Measurements from ENCODE around the gene FRMPD3. TPM values are rescaled to one million over a fixed set of nuclear protein-coding genes. Genes with fewer than 3 reads are reported as not detected.

FRMPD3 gene
- total RNA-seq, 4 donors from 2014 or later, result 0.14 to 1.5 TPM; not detected in 2

DNA sequence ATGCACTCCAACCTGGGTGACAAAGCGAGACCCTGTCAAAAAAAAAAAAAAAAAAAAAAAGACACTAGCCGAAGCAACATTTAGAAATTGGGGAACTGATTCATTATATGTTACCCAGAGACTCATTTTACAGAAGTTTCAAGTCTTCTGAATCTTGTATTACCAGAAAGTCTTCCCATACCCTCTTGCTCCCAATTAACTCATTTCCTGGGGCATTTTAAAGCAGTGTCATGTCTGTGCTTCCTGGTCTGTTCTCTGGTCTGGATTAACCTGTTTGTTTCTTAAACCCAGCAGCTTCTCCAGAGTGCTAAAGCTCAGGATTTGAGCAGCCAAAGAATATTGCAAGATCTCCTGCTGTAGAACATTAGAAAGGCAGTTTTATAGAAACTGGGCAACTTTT is 43.7 kb downstream of the FRMPD3 start:
- Histone ChIP-seq H3K27ac (no peak overlapping the region), H3K4me1 (no peaks in the 10 kb centered on the region), H3K36me3 (no peaks in the 10 kb centered on the region), H3K27me3 (no peaks in the 10 kb centered on the region), H3K9me3 (no peaks in the 10 kb centered on the region), H3K4me3 (no peak overlapping the region)
- no peak for TF ChIP-seq POLR2A (IDR thresholded peaks at IDR 0.05)
- TF ChIP-seq, protein P1, sequence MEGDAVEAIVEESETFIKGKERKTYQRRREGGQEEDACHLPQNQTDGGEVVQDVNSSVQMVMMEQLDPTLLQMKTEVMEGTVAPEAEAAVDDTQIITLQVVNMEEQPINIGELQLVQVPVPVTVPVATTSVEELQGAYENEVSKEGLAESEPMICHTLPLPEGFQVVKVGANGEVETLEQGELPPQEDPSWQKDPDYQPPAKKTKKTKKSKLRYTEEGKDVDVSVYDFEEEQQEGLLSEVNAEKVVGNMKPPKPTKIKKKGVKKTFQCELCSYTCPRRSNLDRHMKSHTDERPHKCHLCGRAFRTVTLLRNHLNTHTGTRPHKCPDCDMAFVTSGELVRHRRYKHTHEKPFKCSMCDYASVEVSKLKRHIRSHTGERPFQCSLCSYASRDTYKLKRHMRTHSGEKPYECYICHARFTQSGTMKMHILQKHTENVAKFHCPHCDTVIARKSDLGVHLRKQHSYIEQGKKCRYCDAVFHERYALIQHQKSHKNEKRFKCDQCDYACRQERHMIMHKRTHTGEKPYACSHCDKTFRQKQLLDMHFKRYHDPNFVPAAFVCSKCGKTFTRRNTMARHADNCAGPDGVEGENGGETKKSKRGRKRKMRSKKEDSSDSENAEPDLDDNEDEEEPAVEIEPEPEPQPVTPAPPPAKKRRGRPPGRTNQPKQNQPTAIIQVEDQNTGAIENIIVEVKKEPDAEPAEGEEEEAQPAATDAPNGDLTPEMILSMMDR (IDR thresholded peaks at IDR 0.05), result no peak
- intact Hi-C loops (cut with DNase I; ENCODE audit: low total_unique reads), result no loop called here
- DNase-seq, result no peak

DNA sequence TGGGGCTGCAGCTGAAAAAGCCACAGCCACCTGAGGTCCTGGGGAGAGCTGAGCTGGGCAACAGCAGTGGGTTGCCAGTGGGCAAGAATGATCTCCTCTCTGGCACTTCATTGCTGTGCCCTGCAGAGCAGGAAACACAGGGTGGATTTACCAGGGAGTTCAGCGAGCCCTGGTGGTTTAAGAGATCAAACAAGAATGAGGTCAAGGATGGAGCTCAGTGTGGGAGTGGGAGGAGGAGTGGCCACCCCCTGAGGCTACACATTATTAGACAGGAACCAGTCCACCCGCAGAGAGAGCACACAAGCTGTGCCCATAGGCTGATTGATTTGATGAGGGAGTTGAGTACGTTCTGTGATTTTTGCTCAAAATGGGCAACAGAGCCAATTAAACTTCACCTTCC is 47.3 kb downstream of the FRMPD3 start:
- Histone ChIP-seq H3K36me3 (no peaks in the 10 kb centered on the region), H3K27ac (no peak overlapping the region), H3K9me3 (no peaks in the 10 kb centered on the region), H3K4me3 (no peak overlapping the region), H3K27me3 (no peaks in the 10 kb centered on the region), H3K4me1 (no peaks in the 10 kb centered on the region)
- DNase-seq, result no peak
- no peak for TF ChIP-seq POLR2A (IDR thresholded peaks at IDR 0.05)
- TF ChIP-seq, protein P1 (IDR thresholded peaks at IDR 0.05), result no peak
- intact Hi-C loops (cut with DNase I; ENCODE audit: low total_unique reads), result no loop called here

Other genes starting within 250 kb of the FRMPD3 start
- 10 to 100 TPM in 1 of 4 donors, 1 to 10 TPM in 2, not detected in 1; 4.4 to 17.7 (median 5.4) TPM for gene NUP62CL, start 243.2 kb upstream of the FRMPD3 start, total RNA-seq
- gene DNAAF6, start 243.0 kb upstream of the FRMPD3 start, total RNA-seq, result under 1 TPM in 1 of 4 donors, not detected in 3; 0.48 TPM
- gene PRPS1, start 178.9 kb downstream of the FRMPD3 start, total RNA-seq, result 10 to 100 TPM; 20.0 to 34.1 (median 32.2) TPM

All from uterus (tissue), 4 donors.